SK-N-SH (cell line): ENCODE measurements around the gene KRT17. TPM values are rescaled to one million over a fixed set of nuclear protein-coding genes. Genes with fewer than 3 reads are reported as not detected.
"Not testable (repeated sequence)": the region's sequence is repeated elsewhere in the genome, so short reads cannot be mapped to it uniquely, and the experiment has no call there.

Source experiments
- CTCF ChIA-PET: fragments of 300-600, 350-600 bp; formaldehyde crosslinking; extraction: SDS; loops from one replicate; lab custom pipeline; 2021; lab: Yijun Ruan, JAX
- POLR2A ChIA-PET: fragments of 350-600 bp; sonication (Branson Sonifier 250); formaldehyde crosslinking; extraction: SDS; loops from one replicate; lab custom pipeline; 2020; ENCODE audit warnings: antibody characterized with exemption, inconsistent platforms; lab: Yijun Ruan, JAX
- DNase-seq: peaks from one replicate; pipeline ENCODE4 v3.0.0; 2012
- H2AFZ ChIP-seq: fragments of 200-600 bp; sonication (generic); 2 replicates; pipeline ENCODE4 v1.8.1; 2016; ENCODE audit warnings: antibody characterized with exemption, mild to moderate bottlenecking, low read depth
- H3F3A ChIP-seq: fragments of 200-600 bp; sonication (generic); replicated peaks from 2 replicates; pipeline ENCODE3; 2016; ENCODE audit warnings: antibody characterized with exemption, mild to moderate bottlenecking; ENCODE audit not compliant: insufficient read depth
- H3K27ac ChIP-seq, 2 experiments: fragments of 200-500 bp in 1 of 2; fragments of 200-600 bp in 1 of 2; sonication (Bioruptor generic) in 1 of 2; sonication (generic), shearing (Covaris generic) in 1 of 2; 2 replicates each; pipeline versions ENCODE4 v1.5.1 to v1.6.1; 2014 to 2016; ENCODE audit warnings: low read depth in 2 of 2, inconsistent platforms in 1 of 2, low read length in 1 of 2, mild to moderate bottlenecking in 1 of 2, mixed read lengths in 1 of 2
- H3K27me3 ChIP-seq: fragments of 200-600 bp; sonication (generic), shearing (Covaris generic); 2 replicates; pipeline ENCODE4 v1.6.1; 2016; ENCODE audit warnings: mixed run types; ENCODE audit not compliant: insufficient read depth
- H3K36me3 ChIP-seq, 2 experiments: fragments of 200-500 bp in 1 of 2; fragments of 200-600 bp in 1 of 2; sonication (Bioruptor generic) in 1 of 2; sonication (generic) in 1 of 2; replicated peaks in 1 of 2; 2 replicates each; pipeline versions ENCODE3 to v1.5.1; 2014 to 2016; ENCODE audit warnings: low read length in 1 of 2, mild to moderate bottlenecking in 1 of 2; ENCODE audit not compliant: insufficient read depth in 2 of 2, control insufficient read depth in 1 of 2
- H3K4me1 ChIP-seq, 2 experiments: fragments of 200-500 bp in 1 of 2; fragments of 200-600 bp in 1 of 2; sonication (Bioruptor generic) in 1 of 2; sonication (generic), shearing (Covaris generic) in 1 of 2; 2 replicates each; pipeline versions ENCODE4 v1.5.1 to v1.6.1; 2014 to 2016; ENCODE audit warnings: low read depth in 1 of 2, low read length in 1 of 2, mixed run types in 1 of 2; ENCODE audit not compliant: insufficient read depth in 2 of 2, control insufficient read depth in 1 of 2
- H3K4me2 ChIP-seq: fragments of 200-600 bp; sonication (generic), shearing (Covaris generic); 2 replicates; pipeline ENCODE4 v1.6.1; 2017; ENCODE audit warnings: mixed run types
- H3K4me3 ChIP-seq, 2 experiments: fragments of 200-500 bp in 1 of 2; fragments of 200-600 bp in 1 of 2; sonication (Bioruptor generic) in 1 of 2; sonication (generic), shearing (Covaris generic) in 1 of 2; 2 replicates each; pipeline versions ENCODE4 v1.5.1 to v1.8.1; 2014 to 2016; ENCODE audit warnings: low read depth in 2 of 2, inconsistent platforms in 1 of 2, low read length in 1 of 2, mild to moderate bottlenecking in 1 of 2, mixed read lengths in 1 of 2, moderate library complexity in 1 of 2
- H3K79me2 ChIP-seq: fragments of 200-600 bp; sonication (generic); 2 replicates; pipeline ENCODE4 v1.8.1; 2017; ENCODE audit warnings: mild to moderate bottlenecking; ENCODE audit not compliant: insufficient read depth
- H3K9ac ChIP-seq: fragments of 200-600 bp; sonication (generic); 2 replicates; pipeline ENCODE4 v1.6.1; 2017; ENCODE audit warnings: mixed run types
- H3K9me2 ChIP-seq: fragments of 200-600 bp; sonication (generic); 2 replicates; pipeline ENCODE4 v1.6.1; 2017; ENCODE audit warnings: mixed run types
- H3K9me3 ChIP-seq: fragments of 200-600 bp; sonication (generic); 2 replicates; pipeline ENCODE4 v1.6.1; 2017; ENCODE audit warnings: mixed run types, mild to moderate bottlenecking, moderate library complexity
- H4K20me1 ChIP-seq: fragments of 200-600 bp; sonication (generic); 2 replicates; pipeline ENCODE4 v1.6.1; 2017; ENCODE audit warnings: mild to moderate bottlenecking, mixed run types; ENCODE audit not compliant: insufficient read depth
- ELF1 ChIP-seq: IDR thresholded peaks from 2 replicates; pipeline ENCODE4 v1.4.0; 2012
- FOXJ3 ChIP-seq: sonication (generic); formaldehyde crosslinking; IDR thresholded peaks from 2 replicates; pipeline ENCODE4 v1.5.1; 2020; ENCODE audit warnings: mild to moderate bottlenecking, missing genetic modification reagents
- FOXM1 ChIP-seq: IDR thresholded peaks from 2 replicates; pipeline ENCODE4 v1.4.0; 2012; ENCODE audit warnings: low read depth, mild to moderate bottlenecking
- GATA2 ChIP-seq: sonication (generic); formaldehyde crosslinking; IDR thresholded peaks from 2 replicates; pipeline ENCODE4 v1.5.0; 2020; ENCODE audit warnings: mild to moderate bottlenecking, missing genetic modification reagents
- NFIC ChIP-seq: IDR thresholded peaks from 2 replicates; pipeline ENCODE4 v1.4.0; 2012; ENCODE audit warnings: borderline replicate concordance
- NRF1 ChIP-seq: IDR thresholded peaks from 2 replicates; pipeline ENCODE4 v1.6.1; 2012; ENCODE audit warnings: low read depth, mild to moderate bottlenecking, low read length
- POLR2AphosphoS5 ChIP-seq: IDR thresholded peaks from 2 replicates; pipeline ENCODE4 v1.6.1; 2012; ENCODE audit warnings: low read depth, low read length
- REST ChIP-seq: IDR thresholded peaks from 2 replicates; pipeline ENCODE4 v1.6.1; 2012; ENCODE audit warnings: mild to moderate bottlenecking, low read depth, low read length, moderate library complexity
- RXRA ChIP-seq: IDR thresholded peaks from 2 replicates; pipeline ENCODE4 v1.4.0; 2012; ENCODE audit warnings: low read depth, mild to moderate bottlenecking, borderline replicate concordance
- SIN3A ChIP-seq: IDR thresholded peaks from 2 replicates; pipeline ENCODE4 v1.6.1; 2012; ENCODE audit warnings: low read depth, mild to moderate bottlenecking, low read length, moderate library complexity, borderline replicate concordance
- SMC3 ChIP-seq: IDR thresholded peaks from 2 replicates; pipeline ENCODE4 v1.6.1; 2012; ENCODE audit warnings: low read depth, low read length, improper control_type of control experiment
- TAF1 ChIP-seq: IDR thresholded peaks from 2 replicates; pipeline ENCODE4 v1.6.1; 2012; ENCODE audit warnings: low read depth, mild to moderate bottlenecking, low read length, moderate library complexity, borderline replicate concordance
- TEAD4 ChIP-seq: IDR thresholded peaks from 2 replicates; pipeline ENCODE4 v1.4.0; 2012; ENCODE audit warnings: mild to moderate bottlenecking, borderline replicate concordance; ENCODE audit not compliant: insufficient read depth
- USF1 ChIP-seq: IDR thresholded peaks from 2 replicates; pipeline ENCODE4 v1.4.0; 2012; ENCODE audit warnings: low read depth, borderline replicate concordance
- USF2 ChIP-seq: fragments of 150-350 bp; IDR thresholded peaks from 2 replicates; pipeline ENCODE4 v1.6.1; 2017; ENCODE audit warnings: antibody characterized with exemption, low read length, low read depth, borderline replicate concordance
- WGBS: methylation state at CpG from one replicate; pipeline ENCODE4 v1.1.6; 2017; ENCODE audit warnings: low lambda C conversion rate; 5-methylcytosine and 5-hydroxymethylcytosine counted together
- polyA plus RNA-seq, 3 experiments: library from polyadenylated mRNA; depleted of rRNA; stranded (reverse); fragments of >200 nt; gene quantifications; 2 replicates each; pipeline ENCODE4 v1.2.3, GENCODE V29; 2012
- TF ChIP-seq, protein P1 (sequence below): IDR thresholded peaks from 2 replicates; pipeline ENCODE4; 2012

The KRT17 gene
- polyA plus RNA-seq, 1 of the 3 experiments (the other 2 are of a cell fraction): 0.39 TPM

GRCh38 chr17:41619927-41620582, 4.3 kb downstream of the KRT17 start:
- H3K27me3 ChIP-seq, H3K36me3 ChIP-seq, H4K20me1 ChIP-seq, H2AFZ ChIP-seq, H3F3A ChIP-seq, DNase-seq, H3K9ac ChIP-seq, H3K4me3 ChIP-seq, H3K4me2 ChIP-seq, H3K27ac ChIP-seq, H3K9me3 ChIP-seq, POLR2A ChIA-PET, H3K79me2 ChIP-seq, H3K9me2 ChIP-seq: not testable (repeated sequence)
- TF ChIP-seq GATA2 (CRISPR knock-in tag): 0 out of 2 replicates have a peak, but pooled peaks have one; percentile 55
- CTCF ChIA-PET: interaction anchor here (1.5 to 3.4 kb wide), 5 partner anchors 28 to 71 kb away, joined by 5 to 27 read pairs (median 8); no protein-coding TSS in a partner anchor
- 57% methylated on average over 6 of the region's 6 CpGs for WGBS
- peaks cover 0 to 19% of the 10 kb centered on the region in 2 experiments; a peak in 1 of 4 replicates for H3K4me1 ChIP-seq

DNA sequence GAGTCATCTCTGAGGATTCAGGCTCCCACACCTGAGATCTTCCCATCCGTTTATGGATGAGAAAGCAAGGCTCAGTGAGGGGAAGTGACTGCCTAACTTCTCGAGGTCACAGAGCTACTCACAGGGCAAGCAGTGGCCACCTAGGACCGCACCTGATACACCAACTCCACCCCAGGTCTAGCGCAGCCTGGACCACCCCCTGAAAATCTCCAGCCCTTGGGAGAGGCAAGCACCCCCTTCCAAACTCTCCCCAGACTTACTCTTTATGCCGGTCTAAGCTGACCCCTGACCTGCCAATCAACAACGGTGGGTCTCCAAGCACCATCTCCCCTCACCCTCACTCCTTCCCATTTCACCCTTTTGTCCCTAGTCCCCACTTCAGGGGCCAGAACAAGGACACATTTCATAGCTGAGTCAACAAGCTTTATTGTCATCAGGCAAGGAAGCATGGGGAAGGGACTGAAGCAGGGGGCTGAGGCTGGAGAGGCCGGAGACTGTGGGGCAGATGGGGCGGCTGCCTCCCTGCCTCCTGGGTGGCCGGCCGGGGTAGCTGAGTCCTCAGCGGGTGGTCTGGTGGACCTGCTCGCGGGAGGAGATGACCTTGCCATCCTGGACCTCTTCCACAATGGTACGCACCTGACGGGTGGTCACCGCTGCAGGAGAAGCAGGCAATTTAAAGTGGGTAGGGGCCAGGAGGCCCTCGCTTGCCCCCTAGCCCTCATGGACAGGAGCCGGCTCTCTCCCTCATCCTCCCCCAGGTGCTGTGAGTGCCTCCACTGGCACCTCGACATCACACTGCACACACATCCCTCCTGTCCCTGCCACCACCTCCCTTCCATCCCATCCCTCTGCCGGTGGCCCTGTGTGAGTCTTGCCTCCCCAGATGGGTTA, 5.1 kb downstream of the KRT17 start:
- Histone ChIP-seq H3K27ac (no peak overlapping the region), H3K27me3 (no peaks in the 10 kb centered on the region), H3K4me1 (peaks cover 0 to 19% of the 10 kb centered on the region in 2 experiments; a peak in 1 of 4 replicates), H3K36me3 (no peaks in the 10 kb centered on the region), H2AFZ (no peak overlapping the region), H3K9me3 (no peaks in the 10 kb centered on the region), H3K9me2 (no peaks in the 10 kb centered on the region), H3F3A (no peaks in the 10 kb centered on the region), H4K20me1 (no peaks in the 10 kb centered on the region), H3K9ac (no peak overlapping the region), H3K4me3 (no peak overlapping the region), H3K4me2 (no peak overlapping the region), H3K79me2 (no peaks in the 10 kb centered on the region)
- 61% methylated on average over 10 of the region's 20 CpGs for WGBS
- ChIA-PET POLR2A (no interaction called here), CTCF (interaction anchor here (1.0 to 3.4 kb wide), 4 partner anchors 29 to 70 kb away, joined by 3 to 27 read pairs (median 10); no protein-coding TSS in a partner anchor)
- no peak for DNase-seq
- TF ChIP-seq TEAD4 (no peak), POLR2AphosphoS5 (no peak), REST (no peak), FOXM1 (no peak), RXRA (no peak), NFIC (no peak), ELF1 (no peak), NRF1 (no peak), USF2 (no peak), SIN3A (no peak), SMC3 (no peak), USF1 (no peak), FOXJ3 (CRISPR knock-in tag) (no peak), TAF1 (no peak)
- TF ChIP-seq, protein P1, sequence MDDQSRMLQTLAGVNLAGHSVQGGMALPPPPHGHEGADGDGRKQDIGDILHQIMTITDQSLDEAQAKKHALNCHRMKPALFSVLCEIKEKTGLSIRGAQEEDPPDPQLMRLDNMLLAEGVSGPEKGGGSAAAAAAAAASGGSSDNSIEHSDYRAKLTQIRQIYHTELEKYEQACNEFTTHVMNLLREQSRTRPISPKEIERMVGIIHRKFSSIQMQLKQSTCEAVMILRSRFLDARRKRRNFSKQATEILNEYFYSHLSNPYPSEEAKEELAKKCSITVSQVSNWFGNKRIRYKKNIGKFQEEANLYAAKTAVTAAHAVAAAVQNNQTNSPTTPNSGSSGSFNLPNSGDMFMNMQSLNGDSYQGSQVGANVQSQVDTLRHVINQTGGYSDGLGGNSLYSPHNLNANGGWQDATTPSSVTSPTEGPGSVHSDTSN: no peak
